ENCODE measurements around the gene THPO.

The THPO gene

DNA sequence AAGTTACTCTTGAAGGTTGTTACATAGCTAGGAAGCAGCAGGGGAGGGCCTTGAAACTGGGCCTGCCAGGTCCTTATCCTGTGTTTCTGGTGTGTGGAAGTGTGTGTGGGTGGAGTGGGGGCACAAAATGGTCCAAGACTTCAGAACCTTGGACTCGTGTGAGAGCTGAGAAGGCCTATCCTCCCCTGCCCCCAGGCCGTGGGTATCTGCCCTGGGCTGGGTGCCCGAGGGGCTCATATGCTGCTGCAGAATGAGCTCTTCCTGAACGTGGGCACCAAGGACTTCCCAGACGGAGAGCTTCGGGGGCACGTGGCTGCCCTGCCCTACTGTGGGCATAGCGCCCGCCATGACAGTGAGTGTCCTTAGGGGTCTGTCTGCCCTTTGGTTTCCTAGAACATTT, 6.3 kb upstream of the THPO start:
- no peak for DNase-seq

DNA sequence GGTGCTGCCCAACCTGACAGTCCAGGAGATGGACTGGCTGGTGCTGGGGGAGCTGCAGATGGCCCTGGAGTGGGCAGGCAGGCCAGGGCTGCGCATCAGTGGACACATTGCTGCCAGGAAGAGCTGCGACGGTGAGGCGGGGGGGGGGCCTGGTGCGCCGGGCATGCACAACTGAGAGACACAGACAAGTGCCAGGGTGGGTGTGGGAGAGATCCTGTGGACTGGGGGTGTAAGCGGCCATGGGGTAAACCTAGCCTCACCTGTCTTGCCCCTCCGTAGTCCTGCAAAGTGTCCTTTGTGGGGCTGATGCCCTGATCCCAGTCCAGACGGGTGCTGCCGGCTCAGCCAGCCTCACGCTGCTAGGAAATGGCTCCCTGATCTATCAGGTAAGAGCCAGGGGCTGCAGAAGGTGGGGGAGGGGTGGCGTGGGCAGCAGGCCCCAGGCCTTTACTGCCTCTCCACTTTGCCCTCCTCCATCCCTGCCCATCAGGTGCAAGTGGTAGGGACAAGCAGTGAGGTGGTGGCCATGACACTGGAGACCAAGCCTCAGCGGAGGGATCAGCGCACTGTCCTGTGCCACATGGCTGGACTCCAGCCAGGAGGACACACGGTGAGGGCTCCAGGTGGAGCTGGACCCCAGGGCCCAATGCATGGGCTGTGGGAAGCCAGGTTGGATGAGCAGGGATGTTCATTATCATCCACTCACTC, 5.2 kb upstream of the THPO start:
- no peak for DNase-seq

DNA sequence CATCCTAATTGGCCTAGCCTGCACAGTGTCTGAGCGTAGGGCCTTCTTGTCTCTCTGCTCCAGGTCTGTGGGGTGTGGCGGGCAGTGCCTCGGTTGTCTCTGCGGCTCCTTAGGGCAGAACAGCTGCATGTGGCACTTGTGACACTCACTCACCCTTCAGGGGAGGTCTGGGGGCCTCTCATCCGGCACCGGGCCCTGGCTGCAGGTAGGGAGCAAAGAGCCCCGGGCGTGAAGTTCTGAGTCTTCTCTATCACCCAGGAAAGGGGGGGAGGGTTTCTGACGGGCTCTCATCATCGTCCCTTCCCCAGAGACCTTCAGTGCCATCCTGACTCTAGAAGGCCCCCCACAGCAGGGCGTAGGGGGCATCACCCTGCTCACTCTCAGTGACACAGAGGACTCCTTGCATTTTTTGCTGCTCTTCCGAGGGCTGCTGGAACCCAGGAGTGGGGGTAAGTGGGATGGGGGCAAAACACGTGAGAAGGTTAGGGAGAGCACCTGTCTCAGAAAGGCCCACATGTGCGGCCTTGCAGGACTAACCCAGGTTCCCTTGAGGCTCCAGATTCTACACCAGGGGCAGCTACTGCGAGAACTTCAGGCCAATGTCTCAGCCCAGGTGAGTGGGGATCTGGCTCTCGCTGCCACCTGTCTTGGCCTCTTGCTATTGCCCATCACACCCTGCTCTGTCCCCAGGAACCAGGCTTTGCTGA, 4.5 kb upstream of the THPO start:
- DNase-seq = no peak

DNA sequence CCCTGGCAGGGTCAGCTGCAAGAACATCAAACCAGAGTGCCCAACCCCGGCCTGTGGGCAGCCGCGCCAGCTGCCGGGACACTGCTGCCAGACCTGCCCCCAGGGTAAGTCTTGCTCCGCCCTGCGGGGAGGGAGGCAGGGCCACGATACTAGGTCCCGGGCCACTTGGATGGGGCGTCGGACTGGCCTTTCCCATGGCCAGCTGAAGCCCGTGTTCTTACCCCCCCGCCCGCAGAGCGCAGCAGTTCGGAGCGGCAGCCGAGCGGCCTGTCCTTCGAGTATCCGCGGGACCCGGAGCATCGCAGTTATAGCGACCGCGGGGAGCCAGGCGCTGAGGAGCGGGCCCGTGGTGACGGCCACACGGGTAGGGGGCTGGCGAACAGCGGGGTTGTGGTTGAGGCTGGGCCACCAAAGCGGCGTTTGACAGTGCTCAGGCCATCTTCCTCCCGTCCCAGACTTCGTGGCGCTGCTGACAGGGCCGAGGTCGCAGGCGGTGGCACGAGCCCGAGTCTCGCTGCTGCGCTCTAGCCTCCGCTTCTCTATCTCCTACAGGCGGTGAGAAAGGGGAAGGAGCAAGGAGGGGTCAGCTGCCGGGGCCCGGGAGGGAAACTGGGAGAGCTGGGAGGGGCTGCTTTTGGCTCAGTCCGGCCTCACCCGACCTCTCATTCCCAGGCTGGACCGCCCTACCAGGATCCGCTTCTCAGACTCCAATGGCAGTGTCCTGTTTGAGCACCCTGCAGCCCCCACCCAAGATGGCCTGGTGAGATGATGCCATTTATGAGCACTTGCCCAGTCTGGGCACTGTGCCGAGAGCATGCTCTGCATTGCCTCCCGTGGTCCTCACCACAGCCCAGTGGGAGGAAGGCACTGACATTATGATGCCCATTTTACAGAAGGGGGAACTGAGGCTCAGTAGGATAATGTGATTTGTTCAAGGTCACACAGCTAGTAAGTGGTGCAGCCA, 3.5 kb upstream of the THPO start:
- peak; percentile 50 for DNase-seq

DNA sequence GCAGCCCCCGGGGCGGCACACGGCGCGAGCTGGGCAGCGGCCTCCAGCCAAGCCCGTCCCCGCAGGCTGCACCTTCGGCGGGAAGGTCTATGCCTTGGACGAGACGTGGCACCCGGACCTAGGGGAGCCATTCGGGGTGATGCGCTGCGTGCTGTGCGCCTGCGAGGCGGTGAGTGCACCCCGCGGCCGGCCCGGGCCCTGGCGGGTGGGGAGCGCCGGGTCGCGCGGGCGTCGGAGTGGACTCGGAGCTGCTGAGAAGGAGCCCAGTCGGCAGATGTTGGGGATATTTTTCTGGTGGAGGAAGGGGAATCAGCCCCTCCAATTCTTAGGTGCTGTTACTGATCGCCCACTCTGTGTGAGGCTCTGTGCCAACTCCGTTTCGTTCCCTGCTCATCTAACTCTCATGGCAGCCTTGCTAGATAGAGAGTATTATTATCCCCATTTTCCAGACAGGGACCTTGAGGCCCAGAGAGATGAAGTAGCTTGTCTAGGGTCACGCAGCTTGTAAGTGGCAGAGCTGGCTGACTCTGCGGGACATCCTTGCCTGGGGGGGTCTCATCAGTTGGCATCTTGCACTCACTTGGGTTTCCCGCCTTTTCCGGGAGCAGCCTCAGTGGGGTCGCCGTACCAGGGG, 2.7 kb upstream of the THPO start:
- no peak for DNase-seq

DNA sequence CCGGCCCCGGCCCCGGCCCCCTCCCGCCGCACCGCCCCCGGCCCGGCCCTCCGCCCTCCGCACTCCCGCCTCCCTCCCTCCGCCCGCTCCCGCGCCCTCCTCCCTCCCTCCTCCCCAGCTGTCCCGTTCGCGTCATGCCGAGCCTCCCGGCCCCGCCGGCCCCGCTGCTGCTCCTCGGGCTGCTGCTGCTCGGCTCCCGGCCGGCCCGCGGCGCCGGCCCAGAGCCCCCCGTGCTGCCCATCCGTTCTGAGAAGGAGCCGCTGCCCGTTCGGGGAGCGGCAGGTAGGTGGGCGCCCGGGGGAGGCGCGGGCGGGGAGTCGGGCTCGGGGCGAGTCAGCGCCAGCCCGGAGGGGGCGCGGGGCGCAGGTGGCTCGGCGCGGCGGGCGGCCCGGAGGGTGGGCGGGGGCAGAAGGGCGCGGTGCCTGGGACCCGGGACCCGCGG, 2.2 kb upstream of the THPO start:
- DNase-seq = peak; percentile 35

DNA sequence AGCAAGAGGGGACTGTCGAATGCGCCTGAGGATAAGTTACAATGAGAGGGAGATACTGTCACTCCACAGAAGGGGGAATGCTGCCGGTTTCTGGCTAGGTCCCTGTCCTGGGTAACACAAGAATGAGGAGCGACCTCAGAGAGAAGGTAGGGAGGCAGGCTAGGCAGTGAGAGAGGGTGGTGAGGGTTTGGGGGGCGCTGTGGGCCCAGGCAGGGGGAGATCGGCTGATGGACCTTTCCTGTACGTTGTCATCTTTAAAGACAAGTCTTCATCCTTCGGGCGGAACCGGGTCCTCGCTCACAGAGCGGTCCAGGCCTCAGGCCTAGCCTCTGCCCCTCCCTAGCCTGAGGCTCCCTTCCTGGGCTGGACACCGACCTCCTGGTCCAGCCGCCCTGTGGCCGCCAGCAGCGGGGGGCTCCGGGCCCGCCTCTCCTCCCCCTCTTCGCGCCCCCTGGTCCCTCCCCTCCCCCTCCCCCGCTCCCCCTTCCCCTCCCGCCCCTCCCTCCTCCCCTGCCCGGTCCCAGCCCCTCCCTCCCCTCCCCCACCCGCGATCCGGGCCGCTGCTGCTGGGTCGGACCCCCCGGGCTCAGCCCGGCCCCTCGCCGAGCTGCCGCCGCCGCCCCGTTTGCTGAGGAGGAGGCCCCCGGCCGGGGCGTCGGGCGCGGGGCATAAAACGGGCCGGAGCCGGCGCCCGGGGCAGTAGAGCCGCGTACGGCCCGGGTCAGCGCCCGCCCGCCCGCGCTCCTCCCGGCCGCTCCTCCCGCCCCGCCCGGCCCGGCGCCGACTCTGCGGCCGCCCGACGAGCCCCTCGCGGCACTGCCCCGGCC, 1.6 kb upstream of the THPO start, which contains the start of gene CHRD:
Gene CHRD (plus strand): TSS at position 697 of the 827 bp plus-strand sequence. CDS start 265 bp downstream, outside the sequence.
- DNase-seq = no peak

DNA sequence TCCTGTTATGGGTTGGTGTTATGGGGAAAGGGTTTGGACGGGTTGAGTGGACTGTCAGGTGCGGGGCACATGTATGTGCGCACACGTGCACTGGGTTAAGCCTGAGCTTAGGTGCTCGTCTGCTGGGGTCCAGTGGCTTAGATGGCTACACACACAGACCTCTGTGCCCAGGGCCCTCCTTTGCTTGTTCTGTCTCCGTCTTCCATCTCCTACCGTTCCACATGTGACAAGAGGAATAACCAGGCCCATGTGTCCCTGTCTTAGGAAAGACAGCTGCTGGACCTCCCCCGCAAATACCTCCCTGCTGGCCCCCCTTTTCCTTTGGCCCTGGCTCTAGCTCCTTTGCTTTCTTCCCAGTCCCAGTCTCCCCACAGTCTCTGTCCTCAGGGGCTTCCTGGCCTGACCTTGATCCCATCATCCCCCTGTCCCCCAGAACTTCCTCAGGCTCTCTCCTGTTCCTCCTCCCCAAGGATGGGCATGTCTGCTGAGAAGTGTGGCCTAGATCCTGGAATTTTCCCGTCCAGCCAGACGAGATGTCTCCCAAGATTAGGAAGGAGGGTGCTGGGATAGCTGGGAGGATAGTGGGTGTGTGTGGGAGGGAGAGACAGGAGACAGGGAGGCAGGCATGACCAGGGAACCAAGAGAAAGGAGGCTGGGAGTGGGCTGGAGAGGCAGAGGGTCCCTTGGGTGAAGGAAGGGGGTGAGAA, 797 bp upstream of the THPO start:
- DNase-seq = no peak

DNA sequence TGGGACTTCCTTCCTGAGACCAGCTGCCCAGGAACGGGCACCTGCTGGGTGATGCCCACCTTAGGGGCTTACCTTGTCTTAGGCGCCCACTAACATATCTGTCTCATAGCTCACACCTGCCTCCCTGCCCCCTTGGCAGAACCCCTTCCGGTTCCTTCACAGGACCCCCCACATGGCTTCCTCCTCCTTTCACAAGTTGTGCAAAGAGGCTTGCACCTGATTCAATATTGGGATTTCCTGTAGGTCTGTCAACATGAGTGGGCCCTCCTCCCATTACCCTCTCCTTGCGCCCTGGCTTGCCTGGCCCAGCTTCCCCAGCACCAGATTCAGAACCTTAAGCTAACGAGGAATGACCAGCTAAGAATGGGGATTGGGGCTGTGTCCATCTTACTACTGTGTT, 633 bp downstream of the THPO start:
- DNase-seq = no peak

DNA sequence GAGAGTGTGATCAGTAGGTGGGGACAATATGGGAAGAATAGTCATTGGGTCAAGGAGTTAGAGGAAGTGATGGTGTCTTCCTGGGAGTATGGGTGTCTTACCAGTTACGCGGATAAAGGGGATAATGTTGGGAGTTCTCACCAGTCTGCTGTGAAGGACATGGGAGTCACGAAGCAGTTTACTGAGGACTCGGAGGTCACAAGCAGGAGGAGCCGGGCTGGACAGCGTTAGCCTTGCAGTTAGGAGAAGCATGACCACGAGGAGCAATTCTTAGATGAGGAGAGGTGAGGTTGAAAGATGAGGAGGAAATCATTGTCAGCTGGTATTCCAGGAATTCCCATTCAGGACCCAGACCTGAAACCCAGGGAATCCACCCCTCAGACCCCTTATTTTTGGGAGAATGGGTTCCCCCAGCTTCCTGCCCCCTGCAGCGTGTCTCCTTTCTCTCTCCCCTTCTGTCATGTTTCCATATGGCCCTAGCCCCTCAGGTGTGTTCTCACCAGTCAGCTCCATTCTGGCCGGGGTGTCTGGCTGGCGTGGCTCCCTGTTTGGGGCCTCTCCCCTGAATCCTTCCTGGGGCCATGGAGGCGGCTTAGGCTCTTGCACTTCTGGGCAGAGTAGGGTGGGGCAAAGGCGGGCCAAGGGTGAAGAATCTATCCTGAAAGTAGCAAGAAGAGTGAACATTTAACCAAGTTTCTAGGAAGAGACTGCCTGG, 2.1 kb downstream of the THPO start:
- DNase-seq = no peak

DNA sequence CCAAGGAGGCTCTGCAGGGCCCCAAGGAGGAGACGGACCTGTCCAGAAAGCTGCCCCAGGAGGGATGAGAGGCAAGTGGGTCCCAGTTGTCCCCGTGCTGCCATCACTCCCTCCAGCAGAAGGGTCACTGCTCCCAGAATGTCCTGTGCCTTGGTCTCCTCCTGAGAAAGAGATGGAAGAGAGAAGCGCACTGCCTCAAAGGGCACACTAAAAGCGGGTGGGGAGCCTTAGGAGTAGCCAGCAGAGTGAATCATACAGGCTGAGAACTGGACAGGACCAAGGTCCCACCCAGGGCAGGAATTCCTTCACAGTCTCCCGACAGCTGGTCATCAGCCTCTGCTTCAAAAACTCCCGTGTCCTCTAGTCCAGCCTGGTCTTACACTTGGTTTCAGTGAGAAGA, 4.6 kb downstream of the THPO start:
- DNase-seq = no peak

DNA sequence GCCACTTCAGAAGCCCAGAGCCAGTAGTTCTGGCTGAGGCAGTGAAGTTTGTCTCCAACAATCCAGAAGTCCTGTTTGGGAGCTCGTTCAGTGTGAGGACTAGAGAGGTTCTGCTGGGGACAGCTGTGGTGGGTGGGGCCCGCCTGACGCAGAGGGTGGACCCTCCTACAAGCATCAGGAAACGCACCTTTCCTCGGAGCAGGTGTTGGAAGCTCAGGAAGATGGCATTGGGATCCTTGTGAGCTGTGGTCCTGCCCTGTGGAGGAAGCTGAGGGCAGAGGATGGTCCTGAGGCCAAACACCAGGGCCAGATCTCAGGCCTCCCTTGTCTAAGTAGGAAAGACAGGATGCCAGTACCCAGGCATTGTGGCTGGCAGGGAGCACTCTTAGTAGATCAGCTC, 5.1 kb downstream of the THPO start:
- DNase-seq = no peak

DNA sequence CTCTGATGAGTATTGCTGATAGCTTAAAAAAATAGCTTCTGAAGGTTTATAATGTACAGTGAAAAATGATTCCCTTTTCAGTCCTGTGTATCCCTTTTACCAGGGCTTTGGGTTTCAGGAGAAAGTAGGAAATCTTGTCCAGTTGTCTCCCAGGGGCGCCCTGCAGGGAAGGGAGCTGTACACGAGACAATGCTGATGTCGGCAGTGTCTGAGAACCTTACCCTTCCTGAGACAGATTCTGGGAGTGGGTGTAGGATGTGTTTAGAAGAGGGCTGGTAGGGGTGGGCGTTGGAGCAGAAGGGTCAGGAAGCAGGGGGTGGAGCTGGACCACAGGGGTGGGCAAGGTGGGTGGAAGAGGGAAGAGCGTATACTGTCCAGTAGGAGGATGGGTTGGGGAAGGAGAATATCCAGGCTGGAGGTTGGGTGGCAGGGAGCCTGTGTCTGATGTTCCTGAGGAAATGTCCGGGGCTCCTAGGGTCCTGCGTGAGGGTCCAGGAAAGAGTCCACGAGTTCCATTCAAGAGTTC, 5.6 kb downstream of the THPO start:
- no peak for DNase-seq

DNA sequence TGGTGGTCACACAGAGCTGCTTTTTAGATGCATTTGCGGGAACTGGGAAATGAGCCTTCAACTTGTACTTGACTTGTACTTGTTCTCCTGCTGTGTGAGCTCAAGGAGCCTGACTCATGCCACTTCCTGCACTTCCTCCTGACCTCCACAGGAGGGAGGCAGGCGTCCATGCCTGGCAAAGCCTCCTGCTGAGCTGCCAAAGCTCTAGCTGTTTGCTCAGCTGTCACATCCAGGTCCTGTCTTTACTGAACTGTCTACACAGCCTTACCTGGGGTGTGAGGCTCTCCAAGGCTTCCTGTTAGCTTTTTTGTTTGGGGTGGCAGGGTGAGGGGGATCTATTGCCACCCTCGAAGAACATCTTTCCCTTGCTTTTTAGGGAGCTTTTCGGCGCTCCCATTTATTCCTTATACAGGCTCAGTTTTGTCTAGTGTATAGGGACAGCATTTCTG, 6.4 kb downstream of the THPO start:
- DNase-seq = peak; percentile 81

DNA sequence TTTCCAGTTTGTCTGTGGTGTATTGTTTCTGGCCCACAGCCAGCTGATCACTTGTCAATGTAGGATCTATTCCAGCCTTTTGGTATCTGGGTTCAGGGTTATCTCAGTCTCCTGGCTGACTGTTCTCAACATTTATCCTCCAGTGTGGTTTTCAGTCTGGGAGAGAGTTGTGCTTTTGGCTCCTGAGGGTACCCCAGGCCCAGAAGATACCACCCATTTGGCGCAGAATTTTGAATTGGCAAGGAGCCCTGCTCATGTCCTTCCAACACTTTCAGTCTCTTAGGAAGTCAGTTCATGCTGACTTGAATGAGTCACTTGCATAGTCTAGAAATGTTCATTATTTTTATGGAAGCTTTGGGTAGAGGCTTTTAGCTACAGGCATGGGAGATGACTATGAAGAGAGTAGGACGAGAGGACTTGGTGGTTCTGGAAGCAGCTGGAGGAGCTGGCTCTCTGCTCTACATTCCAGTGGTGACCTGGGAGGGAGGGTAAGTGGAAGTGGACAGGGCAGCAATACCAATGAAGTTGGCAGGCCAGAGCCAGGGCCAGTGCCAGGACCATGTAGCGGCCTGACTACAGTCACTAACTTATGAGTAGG, 9.3 kb downstream of the THPO start:
- no peak for DNase-seq

DNA sequence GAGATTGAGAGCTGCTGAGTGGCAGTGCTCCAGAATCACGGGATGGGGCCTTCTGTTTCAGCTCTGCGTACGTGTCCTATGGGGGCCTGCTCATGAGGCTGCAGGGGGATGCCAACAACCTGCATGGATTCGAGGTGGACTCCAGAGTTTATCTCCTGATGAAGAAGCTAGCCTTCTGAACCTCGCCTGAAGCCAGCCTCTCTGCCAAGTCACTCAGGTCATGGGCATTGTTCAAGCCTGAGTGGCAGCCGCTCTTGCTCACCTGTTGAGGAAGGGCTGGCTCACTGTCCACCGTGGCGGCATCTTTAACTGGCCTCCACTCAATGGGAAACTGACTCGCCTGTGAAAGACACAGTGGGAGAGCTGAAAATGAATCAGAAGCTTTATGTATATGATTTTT, 9.9 kb downstream of the THPO start:
- no peak for DNase-seq

DNA sequence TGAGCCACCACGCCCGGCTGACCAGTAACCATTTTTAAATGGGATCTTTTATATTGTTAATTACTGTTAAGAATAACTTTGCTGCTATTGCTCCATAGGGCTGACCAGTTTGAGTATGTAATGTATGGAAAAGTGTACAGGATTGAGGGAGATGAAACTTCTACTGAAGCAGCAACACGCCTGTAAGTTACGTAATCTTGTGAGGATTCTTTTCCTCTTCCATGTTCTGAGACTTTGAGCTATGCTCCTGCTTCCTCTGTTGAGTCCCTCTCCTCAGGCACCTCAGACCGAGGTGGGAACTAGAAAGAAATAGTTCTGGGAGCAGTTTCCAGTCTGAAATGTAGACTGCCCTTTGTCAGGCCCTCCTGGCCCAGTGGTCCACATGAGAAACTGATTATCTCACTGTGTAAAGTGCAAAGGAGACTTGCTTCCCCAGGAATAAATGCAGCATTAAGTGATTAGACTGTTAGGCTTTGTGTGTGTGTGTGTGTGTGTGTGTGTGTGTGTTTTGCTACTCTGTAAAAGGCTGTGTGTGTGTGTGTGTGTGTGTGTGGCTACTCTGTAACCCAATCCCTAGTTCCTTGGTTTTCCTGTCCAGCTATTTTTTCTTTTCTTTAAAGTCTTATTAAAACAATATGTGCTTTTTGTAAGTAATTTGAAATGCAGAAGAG, 11.3 kb downstream of the THPO start:
- DNase-seq = no peak

DNA sequence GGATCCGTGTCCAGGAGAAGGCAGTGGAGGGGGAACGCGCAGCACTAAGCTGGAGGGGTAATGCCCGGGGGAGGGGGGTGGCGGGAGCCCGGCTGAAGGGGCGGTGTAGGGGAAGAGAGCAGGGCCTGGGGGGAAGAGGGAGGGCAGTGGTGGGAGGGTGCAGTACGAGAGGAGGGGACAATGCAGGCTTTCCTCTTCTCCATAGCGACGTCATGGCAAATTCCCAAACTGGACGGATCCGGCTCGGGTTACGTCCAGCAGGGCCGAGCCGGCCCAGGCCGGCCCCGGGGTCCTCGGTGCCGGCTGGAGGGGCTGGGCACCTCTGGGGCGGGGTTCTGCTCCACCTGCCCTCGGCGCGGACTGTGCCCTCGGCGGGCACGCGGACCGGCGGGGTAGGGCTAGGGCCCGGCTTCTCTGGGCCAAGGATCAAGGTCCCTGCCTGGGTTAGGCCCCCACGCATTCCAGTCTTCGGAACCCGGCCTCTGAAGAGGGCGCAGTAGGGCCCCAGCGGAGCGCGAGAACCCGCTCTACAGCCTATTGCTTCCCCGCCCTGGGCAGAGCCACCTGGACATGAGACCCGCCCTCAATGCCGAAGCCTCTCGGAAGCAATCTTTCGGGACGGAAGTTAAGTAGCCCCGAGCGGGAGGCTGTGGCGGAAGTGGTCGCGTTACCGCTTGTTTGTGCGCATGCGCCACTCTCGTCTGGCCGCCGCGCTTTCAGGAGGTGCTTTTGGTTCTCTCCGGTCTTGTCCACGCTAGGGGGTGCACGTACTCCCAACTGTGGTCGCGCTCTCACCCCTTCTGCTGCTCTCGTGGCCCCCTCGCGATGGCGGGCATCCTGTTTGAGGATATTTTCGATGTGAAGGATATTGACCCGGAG, 15.1 kb downstream of the THPO start:
- DNase-seq = peak; percentile 96

All from inflammatory macrophage treated with lipopolysaccharide for 4 hours (primary cell).